ENCODE measurements around the gene MME. TPM values are rescaled to one million over a fixed set of nuclear protein-coding genes. Genes with fewer than 3 reads are reported as not detected.

MME gene
- total RNA-seq, 2 donors from 2014 or later: 30.2 to 31.9 TPM

DNA sequence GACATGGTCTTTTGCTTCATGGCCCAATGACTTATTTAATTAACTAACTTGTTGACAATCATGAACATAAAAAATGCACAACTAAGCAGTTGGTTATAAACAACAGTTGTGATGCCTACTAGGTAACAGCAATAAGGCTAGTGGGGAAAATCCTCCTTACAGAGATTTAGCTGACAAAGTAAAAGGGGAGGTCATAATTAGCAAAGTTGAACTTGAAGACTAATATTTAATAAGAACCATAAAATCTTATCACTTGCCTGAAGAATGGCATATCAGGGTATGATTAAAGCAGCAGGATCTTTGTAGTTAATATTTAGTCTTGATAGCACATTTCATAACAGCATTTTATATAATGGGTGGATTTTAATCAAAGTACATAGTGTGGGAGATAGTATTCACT, 84.2 kb downstream of the MME start:
- H3K27ac ChIP-seq (ENCODE audit: low read depth, low read length): no peak overlapping the region
- TF ChIP-seq, protein P1, sequence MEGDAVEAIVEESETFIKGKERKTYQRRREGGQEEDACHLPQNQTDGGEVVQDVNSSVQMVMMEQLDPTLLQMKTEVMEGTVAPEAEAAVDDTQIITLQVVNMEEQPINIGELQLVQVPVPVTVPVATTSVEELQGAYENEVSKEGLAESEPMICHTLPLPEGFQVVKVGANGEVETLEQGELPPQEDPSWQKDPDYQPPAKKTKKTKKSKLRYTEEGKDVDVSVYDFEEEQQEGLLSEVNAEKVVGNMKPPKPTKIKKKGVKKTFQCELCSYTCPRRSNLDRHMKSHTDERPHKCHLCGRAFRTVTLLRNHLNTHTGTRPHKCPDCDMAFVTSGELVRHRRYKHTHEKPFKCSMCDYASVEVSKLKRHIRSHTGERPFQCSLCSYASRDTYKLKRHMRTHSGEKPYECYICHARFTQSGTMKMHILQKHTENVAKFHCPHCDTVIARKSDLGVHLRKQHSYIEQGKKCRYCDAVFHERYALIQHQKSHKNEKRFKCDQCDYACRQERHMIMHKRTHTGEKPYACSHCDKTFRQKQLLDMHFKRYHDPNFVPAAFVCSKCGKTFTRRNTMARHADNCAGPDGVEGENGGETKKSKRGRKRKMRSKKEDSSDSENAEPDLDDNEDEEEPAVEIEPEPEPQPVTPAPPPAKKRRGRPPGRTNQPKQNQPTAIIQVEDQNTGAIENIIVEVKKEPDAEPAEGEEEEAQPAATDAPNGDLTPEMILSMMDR (conservative IDR thresholded peaks at IDR 0.05): no peak
- peaks cover 18% of the 10 kb centered on the region for H3K36me3 ChIP-seq (ENCODE audit: control insufficient read depth, insufficient read depth, low read length)
- Mint-ChIP-seq H3K27me3 (ENCODE audit: insufficient read depth) (no peaks in the 10 kb centered on the region), H3K4me3 (no peak overlapping the region), H3K36me3 (ENCODE audit: low read depth) (peaks cover 6% of the 10 kb centered on the region), H3K4me1 (peaks cover 10% of the 10 kb centered on the region), H3K9me3 (no peaks in the 10 kb centered on the region), H3K27ac (no peak overlapping the region)
- H3K9ac ChIP-seq (ENCODE audit: extremely low read depth, low read length, poor library complexity, severe bottlenecking): no peak overlapping the region
- DNase-seq: no peak
- H3K4me1 ChIP-seq (ENCODE audit: control insufficient read depth, insufficient read depth, low read length): peaks cover 5% of the 10 kb centered on the region
- no peaks in the 10 kb centered on the region for H3K27me3 ChIP-seq (ENCODE audit: control insufficient read depth, insufficient read depth, low read length, poor library complexity, severe bottlenecking)
- no peak overlapping the region for H3K4me3 ChIP-seq (ENCODE audit: low read length)
- no peaks in the 10 kb centered on the region for H3K9me3 ChIP-seq (ENCODE audit: control insufficient read depth, low read length)

DNA sequence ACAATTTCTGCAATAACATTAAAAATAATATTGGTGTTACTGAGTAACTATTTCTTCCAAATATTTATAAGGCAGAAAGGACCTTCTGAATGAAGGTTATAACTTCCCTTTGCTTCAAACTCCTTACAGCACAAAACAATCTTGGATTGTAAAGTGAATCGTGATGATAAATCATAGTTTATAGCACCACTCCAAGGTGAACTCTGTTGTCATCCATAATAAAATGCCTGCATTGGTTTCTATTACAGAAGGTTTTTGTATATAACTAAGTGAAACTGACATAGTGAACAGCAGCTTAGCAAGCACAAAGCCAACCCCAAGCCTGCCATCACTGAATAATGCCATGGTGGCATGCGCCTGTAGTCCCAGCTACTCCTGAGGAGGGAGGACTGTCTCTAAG, 86.3 kb downstream of the MME start:
- peaks cover 20% of the 10 kb centered on the region for H3K36me3 Mint-ChIP-seq (ENCODE audit: low read depth)
- Histone ChIP-seq H3K9me3 (ENCODE audit: control insufficient read depth, low read length) (no peaks in the 10 kb centered on the region), H3K27ac (ENCODE audit: low read depth, low read length) (no peak overlapping the region), H3K27me3 (ENCODE audit: control insufficient read depth, insufficient read depth, low read length, poor library complexity, severe bottlenecking) (no peaks in the 10 kb centered on the region), H3K36me3 (ENCODE audit: control insufficient read depth, insufficient read depth, low read length) (peaks cover 25% of the 10 kb centered on the region), H3K9ac (ENCODE audit: extremely low read depth, low read length, poor library complexity, severe bottlenecking) (no peak overlapping the region), H3K4me1 (ENCODE audit: control insufficient read depth, insufficient read depth, low read length) (peaks cover 5% of the 10 kb centered on the region), H3K4me3 (ENCODE audit: low read length) (no peak overlapping the region)
- no peak overlapping the region for H3K4me3 Mint-ChIP-seq
- no peaks in the 10 kb centered on the region for H3K9me3 Mint-ChIP-seq
- H3K4me1 Mint-ChIP-seq: peaks cover 10% of the 10 kb centered on the region
- DNase-seq: no peak
- TF ChIP-seq, protein P1 (conservative IDR thresholded peaks at IDR 0.05): no peak
- no peaks in the 10 kb centered on the region for H3K27me3 Mint-ChIP-seq (ENCODE audit: insufficient read depth)
- no peak overlapping the region for H3K27ac Mint-ChIP-seq
- 96 to 100% methylated on average over 1 to 2 of the region's 2 CpGs for WGBS, 2 experiments (ENCODE audit: insufficient coverage in 1 of 2, insufficient read length in 1 of 2)

DNA sequence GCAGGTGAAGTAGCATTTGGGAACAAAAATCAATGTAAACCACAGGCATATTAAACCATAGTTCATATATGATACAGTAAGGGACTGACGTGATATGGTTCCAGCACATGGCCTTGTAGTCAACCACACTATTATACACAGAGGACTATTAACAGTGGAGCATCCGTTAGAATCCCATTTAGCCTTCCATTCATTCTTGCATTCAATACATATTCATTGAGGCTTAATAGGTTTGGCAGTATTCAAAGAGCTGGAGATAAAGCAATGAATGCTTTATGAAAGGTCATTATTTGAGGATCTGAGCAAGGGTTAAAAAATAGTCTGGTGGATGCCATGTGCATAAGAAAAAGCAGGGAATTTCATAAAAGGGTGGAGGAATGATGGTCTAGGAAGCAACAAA, 89.1 kb downstream of the MME start:
- H3K36me3 ChIP-seq (ENCODE audit: control insufficient read depth, insufficient read depth, low read length): peaks cover 49% of the 10 kb centered on the region
- TF ChIP-seq, protein P1 (conservative IDR thresholded peaks at IDR 0.05): no peak
- no peaks in the 10 kb centered on the region for H3K27me3 Mint-ChIP-seq (ENCODE audit: insufficient read depth)
- H3K4me3 ChIP-seq (ENCODE audit: low read length): no peak overlapping the region
- H3K27ac Mint-ChIP-seq: no peak overlapping the region
- peaks cover 10% of the 10 kb centered on the region for H3K4me1 Mint-ChIP-seq
- no peaks in the 10 kb centered on the region for H3K9me3 ChIP-seq (ENCODE audit: control insufficient read depth, low read length)
- WGBS, 2 experiments (ENCODE audit: insufficient coverage in 1 of 2, insufficient read length in 1 of 2): 95% methylated on average over 2 of the region's 2 CpGs; no CpG with 5 or more reads in 1 of the 2 experiments
- no peaks in the 10 kb centered on the region for H3K9me3 Mint-ChIP-seq
- no peaks in the 10 kb centered on the region for H3K27me3 ChIP-seq (ENCODE audit: control insufficient read depth, insufficient read depth, low read length, poor library complexity, severe bottlenecking)
- peaks cover 5% of the 10 kb centered on the region for H3K4me1 ChIP-seq (ENCODE audit: control insufficient read depth, insufficient read depth, low read length)
- peaks cover 36% of the 10 kb centered on the region for H3K36me3 Mint-ChIP-seq (ENCODE audit: low read depth)
- no peak overlapping the region for H3K4me3 Mint-ChIP-seq
- no peak overlapping the region for H3K27ac ChIP-seq (ENCODE audit: low read depth, low read length)
- no peak for DNase-seq
- no peak overlapping the region for H3K9ac ChIP-seq (ENCODE audit: extremely low read depth, low read length, poor library complexity, severe bottlenecking)
